K562 (cell line): Measurements from ENCODE around the gene VWA5B1. TPM values are rescaled to one million over a fixed set of nuclear protein-coding genes. Genes with fewer than 3 reads are reported as not detected.

ENCODE experiments used
- ATAC-seq: fragments of 200-7000 bp; cut with Tn5 transposase; 3 replicates; pipeline ENCODE4 v1.9.1; 2020; ENCODE audit warnings: moderate library complexity
- BruUV-seq: library from RNA; stranded (reverse); fragments of 400-500 nt; replicated peaks from 2 replicates; lab custom pipeline; 2021; lab: Mats Ljungman, UMichigan
- CTCF ChIA-PET: fragments of 300-600 bp; formaldehyde crosslinking; extraction: SDS; loops from one replicate; lab custom pipeline; 2021; ENCODE audit warnings: low intra/inter-chr PET ratio; lab: Yijun Ruan, JAX
- POLR2A ChIA-PET: fragments of 300-600, 350-650 bp; sonication (Branson Sonifier 250); formaldehyde crosslinking; extraction: SDS; loops from one replicate; lab custom pipeline; 2021; ENCODE audit warnings: antibody characterized with exemption, inconsistent platforms; lab: Yijun Ruan, JAX
- DNase-seq, 4 experiments: peaks; one replicate each; pipeline versions ENCODE4 v3.0.0 to v3.0.0-alpha.2; 2011 to 2018; ENCODE audit warnings: low spot score in 3 of 4, mixed read lengths in 3 of 4; ENCODE audit errors: extremely low read depth in 1 of 4
- FAIRE-seq: peaks from 2 replicates; lab custom pipeline; 2011; peaks lifted over from hg19 to GRCh38; lab: Jason Lieb, UNC
- H2AFZ ChIP-seq: 2 replicates; pipeline ENCODE4 v1.6.0; 2011; ENCODE audit warnings: low read depth, low read length, control low read depth, inconsistent platforms
- H3K27ac ChIP-seq: fragments of 200-600 bp; 3 replicates; pipeline ENCODE4 v1.8.0; 2011; ENCODE audit warnings: low read depth, mild to moderate bottlenecking, control low read depth, inconsistent platforms, low read length, moderate library complexity, mixed read lengths; ENCODE audit errors: extremely low read depth
- H3K27me3 ChIP-seq, 2 experiments: fragments of 300-600 bp in 1 of 2; 2 replicates in 1 of 2; 3 replicates in 1 of 2; pipeline versions ENCODE4 v1.6.0 to v1.8.0; 2011; ENCODE audit warnings: inconsistent platforms in 2 of 2, low read length in 2 of 2, mild to moderate bottlenecking in 1 of 2, mixed read lengths in 1 of 2, moderate library complexity in 1 of 2; ENCODE audit not compliant: control insufficient read depth in 2 of 2, insufficient read depth in 2 of 2
- H3K36me3 ChIP-seq: fragments of 300-600 bp; 3 replicates; pipeline ENCODE4 v1.8.0; 2011; ENCODE audit warnings: mild to moderate bottlenecking, low read length, inconsistent platforms; ENCODE audit not compliant: control insufficient read depth, insufficient read depth
- H3K4me1 ChIP-seq, 2 experiments: fragments of 200-600 bp in 1 of 2; replicated peaks in 1 of 2; 2 replicates in 1 of 2; 3 replicates in 1 of 2; pipeline versions ENCODE4 v1.5.1 to v1.8.0; 2011; ENCODE audit warnings: inconsistent platforms in 2 of 2, low read length in 2 of 2, mild to moderate bottlenecking in 1 of 2, mixed read lengths in 1 of 2, moderate library complexity in 1 of 2; ENCODE audit not compliant: control insufficient read depth in 2 of 2, insufficient read depth in 2 of 2
- H3K4me2 ChIP-seq: 2 replicates; pipeline ENCODE4 v1.6.1; 2011; ENCODE audit warnings: low read length, control low read depth, inconsistent platforms, mixed read lengths; ENCODE audit not compliant: insufficient read depth
- H3K4me3 ChIP-seq: fragments of 200-600 bp; sonication (generic), shearing (Covaris generic); 2 replicates; pipeline ENCODE4 v1.5.1; 2016; ENCODE audit warnings: control low read depth, inconsistent platforms
- H3K79me2 ChIP-seq: fragments of 200-600 bp; 3 replicates; pipeline ENCODE4 v1.8.0; 2011; ENCODE audit warnings: low read length, inconsistent platforms; ENCODE audit not compliant: control insufficient read depth, insufficient read depth
- H3K9ac ChIP-seq, 2 experiments: 2 replicates each; pipeline versions ENCODE4 v1.6.0 to v1.6.1; 2011; ENCODE audit warnings: low read depth in 2 of 2, low read length in 2 of 2, control low read depth in 1 of 2, inconsistent platforms in 1 of 2, mild to moderate bottlenecking in 1 of 2, mixed read lengths in 1 of 2; ENCODE audit not compliant: insufficient read depth in 1 of 2
- H3K9me1 ChIP-seq: one replicate; pipeline ENCODE4 v1.6.0; 2011; ENCODE audit warnings: inconsistent platforms, mild to moderate bottlenecking, low read length, moderate library complexity; ENCODE audit not compliant: control insufficient read depth, insufficient read depth
- H3K9me3 ChIP-seq: replicated peaks from 2 replicates; pipeline ENCODE4 v1.5.1; 2011; ENCODE audit warnings: low read depth, low read length, inconsistent platforms; ENCODE audit not compliant: control insufficient read depth, insufficient read depth
- H4K20me1 ChIP-seq: replicated peaks from 2 replicates; pipeline ENCODE4 v1.6.1; 2011; ENCODE audit warnings: low read length, inconsistent platforms, mixed read lengths; ENCODE audit not compliant: control insufficient read depth, insufficient read depth
- BRD9 ChIP-seq: fragments of 450-650 bp; IDR thresholded peaks from 2 replicates; pipeline ENCODE4 v1.6.1; 2018; ENCODE audit warnings: low read depth; ENCODE audit not compliant: partially characterized antibody
- CHD4 ChIP-seq: fragments of 200-600 bp; sonication (generic); IDR thresholded peaks from 3 replicates; pipeline ENCODE4 v1.6.1; 2012; ENCODE audit warnings: low read depth, mild to moderate bottlenecking, mixed read lengths, low read length, inconsistent platforms; ENCODE audit not compliant: insufficient read depth, insufficient replicate concordance, poor library complexity, severe bottlenecking
- DIDO1 ChIP-seq: fragments of 450-650 bp; IDR thresholded peaks from 2 replicates; pipeline ENCODE4 v1.6.1; 2016; ENCODE audit warnings: low read depth, missing biosample characterization, missing genetic modification characterization
- IFI16 ChIP-seq: fragments of 250-450 bp; sonication (Bioruptor Pico); IDR thresholded peaks from 2 replicates; pipeline ENCODE4 v2.1.2; 2022; ENCODE audit warnings: mild to moderate bottlenecking, inconsistent platforms
- MCM2 ChIP-seq: fragments of 450-650 bp; IDR thresholded peaks from 2 replicates; pipeline ENCODE4 v1.6.1; 2017; ENCODE audit warnings: low read depth, mild to moderate bottlenecking
- MTA1 ChIP-seq: fragments of 450-650 bp; IDR thresholded peaks from 2 replicates; pipeline ENCODE4 v1.6.1; 2017; ENCODE audit warnings: borderline replicate concordance
- NFXL1 ChIP-seq: fragments of 450-650 bp; formaldehyde crosslinking; IDR thresholded peaks from 2 replicates; pipeline ENCODE4 v1.4.0; 2021; ENCODE audit warnings: mild to moderate bottlenecking
- TRIM28 ChIP-seq: fragments of 450-650 bp; IDR thresholded peaks from 2 replicates; pipeline ENCODE4 v1.6.1; 2017
- XRCC5 ChIP-seq: fragments of 200-400 bp; formaldehyde crosslinking; IDR thresholded peaks from 2 replicates; pipeline ENCODE4 v1.6.1; 2017; ENCODE audit warnings: low read depth, mild to moderate bottlenecking, low read length
- ZBTB5 ChIP-seq: fragments of 450-650 bp; IDR thresholded peaks from 2 replicates; pipeline ENCODE4 v1.6.1; 2017; ENCODE audit warnings: antibody characterized with exemption
- ZNF140 ChIP-seq: fragments of 250-450 bp; sonication (Bioruptor Pico); IDR thresholded peaks from 2 replicates; pipeline ENCODE4 v1.8.0; 2021; ENCODE audit warnings: moderate library complexity, mild to moderate bottlenecking, inconsistent platforms
- WGBS: fragments of 100-300 bp; shearing (Covaris generic); methylation state at CpG from one replicate; pipeline ENCODE4 v1.1.6; 2016; ENCODE audit warnings: low coverage, mixed read lengths; ENCODE audit not compliant: insufficient coverage; ENCODE audit errors: missing lambda C conversion rate; 5-methylcytosine and 5-hydroxymethylcytosine counted together
- in situ Hi-C: fragments of 300-500 bp; cut with MboI; formaldehyde crosslinking; loops from 4 replicates; pipeline ENCODE4 v1.15.0; 2018; ENCODE audit warnings: inconsistent platforms, mixed read lengths
- intact Hi-C: fragments of 100-400 bp; cut with micrococcal nuclease; formaldehyde crosslinking; loops from 2 replicates; pipeline ENCODE4 v1.14.2; 2022
- polyA plus RNA-seq, 8 experiments: library from polyadenylated mRNA; depleted of rRNA in 4 of 8; stranded (reverse) in 5 of 8; unstranded in 3 of 8; fragments of >200 nt; fragmentation: Nextera tagmentation in 2 of 8; fragmentation: Illumina TruSeq in 1 of 8; extraction: Ambion mirVana in 2 of 8; extraction: Trizol in 1 of 8; gene quantifications; 2 replicates each; pipeline versions ENCODE4 v1.2.1 to v1.2.3, GENCODE V29; 2011 to 2014; ENCODE audit warnings: inconsistent platforms in 1 of 8, missing spikeins in 1 of 8
- total RNA-seq, 7 experiments: library from RNA; depleted of rRNA in 6 of 7; stranded (reverse); fragments of >200 nt in 6 of 7; fragmentation: Illumina TruSeq in 2 of 7; extraction: Trizol in 2 of 7; gene quantifications; 2 replicates each; pipeline versions ENCODE4 v1.2.1 to v1.2.3, GENCODE V29; 2011 to 2021; ENCODE audit warnings: low replicate concordance in 1 of 7

Gene VWA5B1
- total and polyA plus RNA-seq, 9 of the 15 experiments (the other 6 are each of a cell fraction or from before 2014, with no cell fraction given), result not detected

DNA sequence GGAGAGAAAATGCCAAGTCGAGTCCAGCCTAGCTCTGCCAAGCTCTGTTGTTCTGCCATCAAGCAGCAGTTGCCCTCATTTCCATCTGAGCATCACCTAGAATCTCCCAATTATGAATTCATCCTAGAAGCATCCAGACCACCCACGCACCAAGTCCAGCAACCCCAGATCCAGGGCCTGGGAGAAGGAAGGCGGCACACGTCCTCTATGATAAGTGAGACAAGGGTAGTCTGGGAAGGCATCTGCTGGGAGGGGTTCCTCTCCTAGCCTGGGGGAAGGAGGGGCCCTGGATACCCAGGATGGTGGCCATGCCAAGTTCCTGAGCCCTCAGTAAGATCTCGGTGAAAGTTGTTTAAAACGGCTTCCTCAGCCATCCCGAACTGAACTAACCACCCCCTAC is 70.7 kb downstream of the VWA5B1 start (continued):
- no peak for TF ChIP-seq BRD9
- no peak for TF ChIP-seq XRCC5
- TF ChIP-seq NFXL1 (CRISPR knock-in tag), result no peak
- no peak for TF ChIP-seq IFI16 (CRISPR knock-in tag)
- TF ChIP-seq ZBTB5, result no peak
- TF ChIP-seq MTA1, result no peak
- TF ChIP-seq MCM2, result no peak
- no peak for TF ChIP-seq ZNF140 (CRISPR knock-in tag)

- CTCF ChIA-PET, result interaction anchor here (0.8 to 1.1 kb wide), 2 partner anchors 132 to 149 kb away, joined by 7 to 8 read pairs; no protein-coding TSS in a partner anchor
- no peak for TF ChIP-seq TRIM28
- TF ChIP-seq CHD4, result no peak
- TF ChIP-seq DIDO1 (tag), result no peak
These were observed 71.2 kb downstream of the VWA5B1 start for GRCh38 chr1:20361805-20362381.

More at GRCh38 chr1:20361805-20362381, 71.2 kb downstream of the VWA5B1 start:
- Histone ChIP-seq H3K9me1 (no peaks in the 10 kb centered on the region), H3K4me2 (no peak overlapping the region), H3K4me1 (peaks cover 0 to 10% of the 10 kb centered on the region in 2 experiments; a peak in 1 of 5 replicates), H4K20me1 (peaks cover 5% of the 10 kb centered on the region), H3K27ac (no peak overlapping the region), H3K9ac (no peak overlapping the region), H3K36me3 (no peaks in the 10 kb centered on the region), H3K9me3 (no peaks in the 10 kb centered on the region), H3K79me2 (no peaks in the 10 kb centered on the region), H2AFZ (no peak overlapping the region), H3K4me3 (no peak overlapping the region), H3K27me3 (peaks cover 36 to 83% of the 10 kb centered on the region in 2 experiments)
- ATAC-seq (peak; percentile 83), DNase-seq (peak; percentile 62 to 82 (median 77)), FAIRE-seq (peak; percentile 93)
- intact Hi-C loops (loop anchor here (5.0 kb wide), 1 partner anchor 130 kb away; no protein-coding TSS in a partner anchor), in situ Hi-C loops (no loop called here)
- WGBS, result 1% methylated on average over 8 of the region's 8 CpGs
- no TSS peak for BruUV-seq
- POLR2A ChIA-PET, result interaction anchor here (0.7 to 2.8 kb wide), 4 partner anchors 9 to 150 kb away, joined by 3 to 14 read pairs (median 4); no protein-coding TSS in a partner anchor
